ENCODE data around the gene THAP7. TPM values are rescaled to one million over a fixed set of nuclear protein-coding genes. Genes with fewer than 3 reads are reported as not detected.
"Not testable (repeated sequence)": the region's sequence is repeated elsewhere in the genome, so short reads cannot be mapped to it uniquely, and the experiment has no call there.

THAP7 gene
- total and polyA plus RNA-seq, 12 donors: 15.7 to 189 (median 48.6) TPM

- no peaks in the 10 kb centered on the region for H3K9me3 ChIP-seq (replicated peaks in 1 of 3)
- peak overlapping the region in 1 of 5 donors; percentile 62 for H3K27ac ChIP-seq
- H3K36me3 ChIP-seq (replicated peaks in 1 of 2): no peaks in the 10 kb centered on the region
- H3K4me1 ChIP-seq (replicated peaks in 1 of 2): peaks cover 13 to 24% of the 10 kb centered on the region in 2 donors
- TF ChIP-seq, protein P1, sequence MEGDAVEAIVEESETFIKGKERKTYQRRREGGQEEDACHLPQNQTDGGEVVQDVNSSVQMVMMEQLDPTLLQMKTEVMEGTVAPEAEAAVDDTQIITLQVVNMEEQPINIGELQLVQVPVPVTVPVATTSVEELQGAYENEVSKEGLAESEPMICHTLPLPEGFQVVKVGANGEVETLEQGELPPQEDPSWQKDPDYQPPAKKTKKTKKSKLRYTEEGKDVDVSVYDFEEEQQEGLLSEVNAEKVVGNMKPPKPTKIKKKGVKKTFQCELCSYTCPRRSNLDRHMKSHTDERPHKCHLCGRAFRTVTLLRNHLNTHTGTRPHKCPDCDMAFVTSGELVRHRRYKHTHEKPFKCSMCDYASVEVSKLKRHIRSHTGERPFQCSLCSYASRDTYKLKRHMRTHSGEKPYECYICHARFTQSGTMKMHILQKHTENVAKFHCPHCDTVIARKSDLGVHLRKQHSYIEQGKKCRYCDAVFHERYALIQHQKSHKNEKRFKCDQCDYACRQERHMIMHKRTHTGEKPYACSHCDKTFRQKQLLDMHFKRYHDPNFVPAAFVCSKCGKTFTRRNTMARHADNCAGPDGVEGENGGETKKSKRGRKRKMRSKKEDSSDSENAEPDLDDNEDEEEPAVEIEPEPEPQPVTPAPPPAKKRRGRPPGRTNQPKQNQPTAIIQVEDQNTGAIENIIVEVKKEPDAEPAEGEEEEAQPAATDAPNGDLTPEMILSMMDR (IDR thresholded peaks at IDR 0.05): no peak
- TF ChIP-seq POLR2A (IDR thresholded peaks at IDR 0.05): no peak
- H3K4me3 ChIP-seq: peak overlapping the region in 1 of 4 donors; percentile 52
- DNase-seq: no peak
- whole genome bisulfite sequencing, 4 donors: 82 to 91% (median 88%) methylated on average over 8 to 15 of the region's 15 CpGs
- intact Hi-C loops (cut with DNase I): no loop called here
- no peaks in the 10 kb centered on the region for H3K27me3 ChIP-seq
Observed at GRCh38 chr22:21043860-21044535, 42.1 kb upstream of the THAP7 start.

- H3K9me3 ChIP-seq (replicated peaks in 1 of 3): no peaks in the 10 kb centered on the region
- intact Hi-C loops (cut with DNase I): no loop called here
- no peaks in the 10 kb centered on the region for H3K36me3 ChIP-seq (replicated peaks in 1 of 2)
- TF ChIP-seq, protein P1 (IDR thresholded peaks at IDR 0.05): no peak
- TF ChIP-seq POLR2A (IDR thresholded peaks at IDR 0.05): no peak
- 87 to 95% (median 89%) methylated on average over 5 to 6 of the region's 6 CpGs for WGBS, 4 donors
- DNase-seq: peak in 3 of 7 donors; percentile 16 to 46 (median 24)
- no peak overlapping the region for H3K4me3 ChIP-seq
- H3K27ac ChIP-seq: no peak overlapping the region
- H3K27me3 ChIP-seq: no peaks in the 10 kb centered on the region
- peaks cover 13 to 24% of the 10 kb centered on the region in 2 donors for H3K4me1 ChIP-seq (replicated peaks in 1 of 2)
Observed at GRCh38 chr22:21042978-21043859, 41.3 kb upstream of the THAP7 start.

GRCh38 chr22:21041937-21042336 is 40.0 kb upstream of the THAP7 start:
- Histone ChIP-seq H3K9me3 (replicated peaks in 1 of 3) (no peaks in the 10 kb centered on the region), H3K4me1 (replicated peaks in 1 of 2) (peaks cover 21 to 24% of the 10 kb centered on the region in 2 donors), H3K27ac (no peak overlapping the region), H3K36me3 (replicated peaks in 1 of 2) (no peaks in the 10 kb centered on the region), H3K4me3 (no peak overlapping the region), H3K27me3 (no peaks in the 10 kb centered on the region)
- intact Hi-C loops (cut with DNase I): no loop called here
- DNase-seq: no peak
- TF ChIP-seq POLR2A (IDR thresholded peaks at IDR 0.05): no peak
- TF ChIP-seq, protein P1 (IDR thresholded peaks at IDR 0.05): no peak
- 73 to 84% (median 79%) methylated on average over 2 to 4 of the region's 4 CpGs for WGBS, 4 donors

DNA sequence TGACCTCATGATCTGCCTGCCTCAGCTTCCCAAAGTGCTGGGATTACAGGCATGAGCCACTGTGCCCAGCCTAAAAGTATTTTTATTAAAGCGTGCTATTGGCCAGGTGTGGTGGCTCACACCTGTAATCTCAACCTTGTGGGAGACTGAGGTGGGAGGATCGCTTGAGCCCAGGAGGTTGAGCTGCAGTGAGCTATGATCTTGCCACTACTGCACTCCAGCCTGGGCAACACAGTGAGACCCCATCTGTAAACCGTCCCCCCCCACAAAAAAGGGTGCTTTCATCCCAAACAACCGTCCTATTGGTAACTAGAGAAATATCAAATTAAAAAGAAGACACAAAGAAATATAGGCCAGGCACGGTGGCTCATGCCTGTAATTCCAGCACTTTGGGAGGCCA is 37.2 kb upstream of the THAP7 start:
- peak overlapping the region in 1 of 5 donors; percentile 56 for H3K27ac ChIP-seq
- intact Hi-C loops (cut with DNase I); H3K9me3 ChIP-seq (replicated peaks in 1 of 3); H3K27me3 ChIP-seq; H3K4me1 ChIP-seq (replicated peaks in 1 of 2); H3K4me3 ChIP-seq; H3K36me3 ChIP-seq (replicated peaks in 1 of 2); DNase-seq: not testable (repeated sequence)
- 84 to 92% (median 90%) methylated on average over 4 to 5 of the region's 5 CpGs for WGBS, 4 donors

All from adrenal gland (tissue), 12 donors.